H9 (cell line): ENCODE results near the gene PLGRKT. TPM values are rescaled to one million over a fixed set of nuclear protein-coding genes. Genes with fewer than 3 reads are reported as not detected.

Experiments used
- DNase-seq: peaks from one replicate; pipeline ENCODE4 v3.0.0-alpha.2; 2017
- H2AFZ ChIP-seq: one replicate; pipeline ENCODE4 v1.6.1; 2013; ENCODE audit warnings: mild to moderate bottlenecking, low read length, control low read depth, moderate library complexity
- H2AK5ac ChIP-seq: 2 replicates; pipeline ENCODE4 v1.6.1; 2013; ENCODE audit warnings: low read length, control low read depth, mixed read lengths; ENCODE audit not compliant: insufficient read length
- H2BK120ac ChIP-seq: one replicate; pipeline ENCODE4 v1.6.1; 2013; ENCODE audit warnings: low read depth, mild to moderate bottlenecking, low read length, control low read depth, inconsistent platforms; ENCODE audit not compliant: poor library complexity, severe bottlenecking
- H2BK12ac ChIP-seq: 2 replicates; pipeline ENCODE4 v1.6.1; 2013; ENCODE audit warnings: low read length, control low read depth, mixed read lengths, low read depth; ENCODE audit not compliant: insufficient read length
- H2BK15ac ChIP-seq: 2 replicates; pipeline ENCODE4 v1.6.1; 2013; ENCODE audit warnings: low read depth, low read length, control low read depth
- H2BK20ac ChIP-seq: one replicate; pipeline ENCODE4 v1.6.1; 2013; ENCODE audit warnings: low read depth, mild to moderate bottlenecking, low read length, control low read depth, inconsistent platforms; ENCODE audit not compliant: poor library complexity, severe bottlenecking
- H2BK5ac ChIP-seq: 2 replicates; pipeline ENCODE4 v1.6.1; 2013; ENCODE audit warnings: low read length, control low read depth, mixed read lengths; ENCODE audit not compliant: insufficient read length
- H3K14ac ChIP-seq: 2 replicates; pipeline ENCODE4 v1.6.1; 2013; ENCODE audit warnings: low read length, control low read depth; ENCODE audit not compliant: insufficient read depth
- H3K18ac ChIP-seq: 2 replicates; pipeline ENCODE4 v1.6.1; 2013; ENCODE audit warnings: low read depth, mild to moderate bottlenecking, mixed read lengths, low read length, control low read depth; ENCODE audit not compliant: insufficient read length
- H3K23ac ChIP-seq: 2 replicates; pipeline ENCODE4 v1.6.1; 2013; ENCODE audit warnings: low read length, control low read depth, mixed read lengths, low read depth; ENCODE audit not compliant: insufficient read length
- H3K23me2 ChIP-seq: 2 replicates; pipeline ENCODE4 v1.6.1; 2013; ENCODE audit warnings: low read depth, mild to moderate bottlenecking, mixed read lengths, low read length, control low read depth; ENCODE audit not compliant: insufficient read length, poor library complexity, severe bottlenecking
- H3K27ac ChIP-seq: 2 replicates; pipeline ENCODE4 v1.5.1; 2013; ENCODE audit warnings: low read length, control low read depth, mixed read lengths, low read depth; ENCODE audit not compliant: insufficient read length
- H3K27me3 ChIP-seq: 2 replicates; pipeline ENCODE4 v1.6.1; 2013; ENCODE audit warnings: low read length, control low read depth, inconsistent platforms; ENCODE audit not compliant: insufficient read depth
- H3K4ac ChIP-seq: 2 replicates; pipeline ENCODE4 v1.6.1; 2013; ENCODE audit warnings: low read depth, mild to moderate bottlenecking, control low read depth, inconsistent platforms, low read length, moderate library complexity
- H3K4me1 ChIP-seq: 2 replicates; pipeline ENCODE4 v1.6.1; 2013; ENCODE audit warnings: low read length, control low read depth, inconsistent platforms; ENCODE audit not compliant: insufficient read depth
- H3K4me2 ChIP-seq: 2 replicates; pipeline ENCODE4 v1.6.1; 2013; ENCODE audit warnings: low read length, control low read depth, mixed read lengths; ENCODE audit not compliant: insufficient read length, insufficient read depth
- H3K56ac ChIP-seq: 2 replicates; pipeline ENCODE4 v1.6.1; 2013; ENCODE audit warnings: low read depth, mild to moderate bottlenecking, mixed read lengths, low read length, control low read depth; ENCODE audit not compliant: insufficient read length
- H3K79me1 ChIP-seq: 2 replicates; pipeline ENCODE4 v1.6.1; 2013; ENCODE audit warnings: low read depth, mild to moderate bottlenecking, moderate library complexity, low read length, control low read depth, inconsistent platforms; ENCODE audit not compliant: insufficient read depth, poor library complexity, severe bottlenecking
- H3K79me2 ChIP-seq: 2 replicates; pipeline ENCODE4 v1.6.1; 2013; ENCODE audit warnings: low read length, control low read depth, inconsistent platforms; ENCODE audit not compliant: insufficient read depth
- H3K9ac ChIP-seq: 2 replicates; pipeline ENCODE4 v1.6.1; 2013; ENCODE audit warnings: low read length, control low read depth, mixed read lengths; ENCODE audit not compliant: insufficient read length; ENCODE audit errors: extremely low read depth
- H3K9me3 ChIP-seq: one replicate; pipeline ENCODE4 v1.6.1; 2013; ENCODE audit warnings: low read depth, low read length, inconsistent platforms; ENCODE audit not compliant: control insufficient read depth
- H3T11ph ChIP-seq: one replicate; pipeline ENCODE4 v1.6.1; 2013; ENCODE audit warnings: mild to moderate bottlenecking, low read length, control low read depth, inconsistent platforms
- H4K20me1 ChIP-seq: one replicate; pipeline ENCODE4 v1.6.1; 2013; ENCODE audit not compliant: control insufficient read depth, insufficient read length, insufficient read depth
- H4K5ac ChIP-seq: 2 replicates; pipeline ENCODE4 v1.6.1; 2013; ENCODE audit warnings: low read depth, mild to moderate bottlenecking, mixed read lengths, low read length, control low read depth; ENCODE audit not compliant: insufficient read length
- H4K8ac ChIP-seq: replicated peaks from 2 replicates; pipeline ENCODE4 v1.6.1; 2013; ENCODE audit warnings: low read length, control low read depth, mixed read lengths, low read depth; ENCODE audit not compliant: insufficient read length
- H4K91ac ChIP-seq: 2 replicates; pipeline ENCODE4 v1.6.1; 2013; ENCODE audit warnings: low read depth, mild to moderate bottlenecking, moderate library complexity, mixed read lengths, low read length, control low read depth; ENCODE audit not compliant: insufficient read length
- H3K27ac Mint-ChIP-seq, 3 experiments: 2 replicates in 2 of 3; 3 replicates in 1 of 3; pipeline ENCODE4 v1.8.0; 2020 to 2021; ENCODE audit warnings: mixed read lengths in 3 of 3, mild to moderate bottlenecking in 1 of 3, moderate library complexity in 1 of 3
- H3K27me3 Mint-ChIP-seq: 2 replicates; pipeline ENCODE4 v1.8.0; 2021; ENCODE audit warnings: low read depth, mild to moderate bottlenecking, moderate library complexity, mixed read lengths
- H3K36me3 Mint-ChIP-seq, 3 experiments: 2 replicates in 2 of 3; 3 replicates in 1 of 3; pipeline ENCODE4 v1.8.0; 2020 to 2021; ENCODE audit warnings: low read depth in 3 of 3, mixed read lengths in 3 of 3; ENCODE audit not compliant: insufficient read depth in 1 of 3
- H3K4me1 Mint-ChIP-seq, 2 experiments: 2 replicates each; pipeline ENCODE4 v1.8.0; 2020; ENCODE audit warnings: mixed read lengths in 2 of 2
- H3K4me3 Mint-ChIP-seq, 2 experiments: 2 replicates in 1 of 2; 3 replicates in 1 of 2; pipeline ENCODE4 v1.8.0; 2020 to 2021; ENCODE audit warnings: mild to moderate bottlenecking in 2 of 2, mixed read lengths in 2 of 2, moderate library complexity in 1 of 2
- H3K9me3 Mint-ChIP-seq, 2 experiments: 2 replicates in 1 of 2; 3 replicates in 1 of 2; pipeline ENCODE4 v1.8.0; 2020; ENCODE audit warnings: mild to moderate bottlenecking in 2 of 2, mixed read lengths in 2 of 2, moderate library complexity in 1 of 2
- WGBS: extraction: QIAGEN DNeasy Blood & Tissue Kit; methylation state at CpG from one replicate; pipeline ENCODE4 v1.1.7; 2013; ENCODE audit warnings: missing lambda C conversion rate, low lambda C conversion rate, mixed read lengths; ENCODE audit not compliant: insufficient read length; ENCODE audit errors: extremely low coverage; 5-methylcytosine and 5-hydroxymethylcytosine counted together
- total RNA-seq: library from RNA; stranded (reverse); gene quantifications from 2 replicates; pipeline ENCODE4 v1.2.1, GENCODE V29; 2021
- TF ChIP-seq, protein P1 (sequence below): fragments of 200-600 bp; sonication (generic); conservative IDR thresholded peaks from 3 replicates; pipeline ENCODE4 v1.8.0; 2021; ENCODE audit warnings: antibody characterized with exemption, mild to moderate bottlenecking

The PLGRKT gene
- total RNA-seq, 1 experiment from 2014 or later, result 19.6 TPM

DNA sequence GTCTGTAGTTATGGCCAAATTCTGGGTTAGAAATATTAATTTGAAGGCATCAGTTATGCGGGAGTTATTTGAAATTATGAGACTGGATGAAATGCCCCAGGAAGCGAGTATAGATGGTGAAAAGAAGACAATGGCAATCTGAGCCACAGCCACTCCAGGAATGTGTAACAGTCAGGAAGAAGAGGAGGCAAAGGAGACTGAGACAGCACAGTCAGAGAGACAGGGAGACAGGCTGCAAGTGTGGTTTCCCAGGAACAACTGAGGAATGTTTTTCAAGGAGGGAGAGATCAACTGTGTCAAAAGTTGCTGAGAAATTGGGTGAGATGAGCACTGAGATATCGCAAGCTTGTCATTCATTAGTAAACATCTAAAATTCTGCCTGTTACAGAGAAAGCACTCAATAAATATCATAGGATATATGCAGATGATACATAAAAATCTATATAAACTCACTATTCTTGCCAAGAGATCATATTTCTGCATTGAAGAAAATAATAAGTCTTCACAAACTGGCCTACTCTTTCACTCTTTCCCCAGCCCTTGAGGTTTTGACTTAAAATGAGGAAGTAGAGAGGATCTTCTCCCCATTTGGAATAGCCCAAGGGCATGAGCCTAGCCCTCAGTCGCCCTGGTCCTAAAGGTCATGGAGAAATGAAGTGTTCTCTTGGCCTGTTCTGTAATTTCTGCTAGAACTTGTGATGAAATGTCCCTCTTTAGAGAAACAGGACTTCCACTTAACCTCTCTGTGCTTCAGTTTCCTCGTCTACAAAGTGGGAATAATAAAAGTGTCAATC lies 49.5 kb downstream of the PLGRKT start:
- Histone ChIP-seq H4K8ac (no peak overlapping the region), H2BK15ac (no peak overlapping the region), H2BK12ac (no peak overlapping the region), H3K27me3 (no peaks in the 10 kb centered on the region), H3K27ac (no peak overlapping the region), H3K9me3 (no peaks in the 10 kb centered on the region), H3K4me1 (no peaks in the 10 kb centered on the region), H3K4me2 (no peak overlapping the region), H4K5ac (no peak overlapping the region), H3K4ac (no peak overlapping the region), H4K91ac (no peak overlapping the region), H3K23me2 (no peaks in the 10 kb centered on the region), H3T11ph (no peak overlapping the region), H3K79me1 (no peaks in the 10 kb centered on the region), H3K56ac (no peak overlapping the region), H2BK120ac (no peak overlapping the region), H3K9ac (no peak overlapping the region), H2BK20ac (no peak overlapping the region), H2AFZ (no peak overlapping the region), H3K23ac (no peak overlapping the region), H3K79me2 (no peaks in the 10 kb centered on the region), H3K14ac (no peak overlapping the region), H2AK5ac (no peak overlapping the region), H2BK5ac (no peak overlapping the region), H4K20me1 (no peaks in the 10 kb centered on the region), H3K18ac (no peak overlapping the region)
- DNase-seq, result no peak
- Mint-ChIP-seq H3K4me3 (no peak overlapping the region), H3K36me3 (no peaks in the 10 kb centered on the region), H3K9me3 (no peaks in the 10 kb centered on the region), H3K4me1 (no peaks in the 10 kb centered on the region), H3K27ac (no peak overlapping the region), H3K27me3 (no peaks in the 10 kb centered on the region; the same call in 1 of the 2 replicates)
- WGBS, result no CpG with 5 or more reads among the region's 5 CpGs
- TF ChIP-seq, protein P1, sequence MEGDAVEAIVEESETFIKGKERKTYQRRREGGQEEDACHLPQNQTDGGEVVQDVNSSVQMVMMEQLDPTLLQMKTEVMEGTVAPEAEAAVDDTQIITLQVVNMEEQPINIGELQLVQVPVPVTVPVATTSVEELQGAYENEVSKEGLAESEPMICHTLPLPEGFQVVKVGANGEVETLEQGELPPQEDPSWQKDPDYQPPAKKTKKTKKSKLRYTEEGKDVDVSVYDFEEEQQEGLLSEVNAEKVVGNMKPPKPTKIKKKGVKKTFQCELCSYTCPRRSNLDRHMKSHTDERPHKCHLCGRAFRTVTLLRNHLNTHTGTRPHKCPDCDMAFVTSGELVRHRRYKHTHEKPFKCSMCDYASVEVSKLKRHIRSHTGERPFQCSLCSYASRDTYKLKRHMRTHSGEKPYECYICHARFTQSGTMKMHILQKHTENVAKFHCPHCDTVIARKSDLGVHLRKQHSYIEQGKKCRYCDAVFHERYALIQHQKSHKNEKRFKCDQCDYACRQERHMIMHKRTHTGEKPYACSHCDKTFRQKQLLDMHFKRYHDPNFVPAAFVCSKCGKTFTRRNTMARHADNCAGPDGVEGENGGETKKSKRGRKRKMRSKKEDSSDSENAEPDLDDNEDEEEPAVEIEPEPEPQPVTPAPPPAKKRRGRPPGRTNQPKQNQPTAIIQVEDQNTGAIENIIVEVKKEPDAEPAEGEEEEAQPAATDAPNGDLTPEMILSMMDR, result no peak
